Thyroid gland (tissue), 4 donors: Measurements from ENCODE around the gene ZNF469.

Experiments
- POLR2A ChIP-seq, 2 donors: fragments of 450-650 bp; IDR thresholded peaks; one replicate each; pipeline ENCODE4 v1.6.1; 2017; ENCODE audit warnings: antibody characterized with exemption in 2 of 2, mild to moderate bottlenecking in 2 of 2, moderate library complexity in 1 of 2
- TF ChIP-seq, protein P1 (sequence below), 6 experiments: fragments of 200-600 bp in 3 of 6; fragments of 450-650 bp in 3 of 6; sonication (generic) in 3 of 6; IDR thresholded peaks; one replicate each; pipeline ENCODE4 v1.5.1; 2016 to 2019; ENCODE audit warnings: antibody characterized with exemption in 6 of 6, mild to moderate bottlenecking in 2 of 6, inconsistent platforms in 1 of 6, moderate library complexity in 1 of 6

DNA sequence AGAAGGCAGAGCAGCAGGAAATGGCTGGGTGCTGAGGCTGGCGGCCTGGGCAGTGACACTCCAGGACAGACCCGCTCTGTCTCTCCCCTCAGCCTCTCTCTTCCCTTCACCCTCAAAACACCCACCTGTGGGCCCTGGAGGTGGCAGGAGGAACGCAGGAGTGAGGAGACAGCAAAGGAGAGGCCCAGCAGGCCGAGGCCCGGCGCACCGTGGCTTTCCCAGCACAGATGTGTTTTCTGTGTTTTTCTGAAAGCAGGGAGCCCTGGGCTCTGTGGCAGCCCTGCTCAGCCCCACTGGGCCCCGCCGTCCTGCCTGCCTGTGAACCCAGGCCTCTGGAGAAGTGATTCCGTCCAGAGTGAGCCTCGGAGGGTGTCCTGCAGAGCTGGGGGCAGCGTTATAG lies 30.5 kb downstream of the ZNF469 start:
- TF ChIP-seq POLR2A (IDR thresholded peaks at IDR 0.05), result no peak
- TF ChIP-seq, protein P1, sequence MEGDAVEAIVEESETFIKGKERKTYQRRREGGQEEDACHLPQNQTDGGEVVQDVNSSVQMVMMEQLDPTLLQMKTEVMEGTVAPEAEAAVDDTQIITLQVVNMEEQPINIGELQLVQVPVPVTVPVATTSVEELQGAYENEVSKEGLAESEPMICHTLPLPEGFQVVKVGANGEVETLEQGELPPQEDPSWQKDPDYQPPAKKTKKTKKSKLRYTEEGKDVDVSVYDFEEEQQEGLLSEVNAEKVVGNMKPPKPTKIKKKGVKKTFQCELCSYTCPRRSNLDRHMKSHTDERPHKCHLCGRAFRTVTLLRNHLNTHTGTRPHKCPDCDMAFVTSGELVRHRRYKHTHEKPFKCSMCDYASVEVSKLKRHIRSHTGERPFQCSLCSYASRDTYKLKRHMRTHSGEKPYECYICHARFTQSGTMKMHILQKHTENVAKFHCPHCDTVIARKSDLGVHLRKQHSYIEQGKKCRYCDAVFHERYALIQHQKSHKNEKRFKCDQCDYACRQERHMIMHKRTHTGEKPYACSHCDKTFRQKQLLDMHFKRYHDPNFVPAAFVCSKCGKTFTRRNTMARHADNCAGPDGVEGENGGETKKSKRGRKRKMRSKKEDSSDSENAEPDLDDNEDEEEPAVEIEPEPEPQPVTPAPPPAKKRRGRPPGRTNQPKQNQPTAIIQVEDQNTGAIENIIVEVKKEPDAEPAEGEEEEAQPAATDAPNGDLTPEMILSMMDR (IDR thresholded peaks at IDR 0.05), result no peak
